Gastroesophageal sphincter (tissue), 3 donors: ENCODE measurements around the gene HPCAL1.

Experiments
- CTCF ChIP-seq, 4 experiments: fragments of 200-600 bp in 2 of 4; fragments of 450-650 bp in 2 of 4; sonication (generic) in 1 of 4; IDR thresholded peaks; one replicate each; pipeline ENCODE4 v1.5.1; 2017 to 2019; ENCODE audit warnings: antibody characterized with exemption in 4 of 4, mild to moderate bottlenecking in 2 of 4, moderate library complexity in 2 of 4
- POLR2A ChIP-seq, 2 donors: fragments of 450-650 bp; IDR thresholded peaks; one replicate each; pipeline ENCODE4 v1.6.1; 2017; ENCODE audit warnings: antibody characterized with exemption in 2 of 2, mild to moderate bottlenecking in 2 of 2, moderate library complexity in 1 of 2

GRCh38 chr2:10377052-10377746 is 74.5 kb downstream of the HPCAL1 start:
- TF ChIP-seq CTCF (IDR thresholded peaks at IDR 0.05) (no peak), POLR2A (IDR thresholded peaks at IDR 0.05) (no peak)
